ENCODE results near the gene DDX39A. TPM values are rescaled to one million over a fixed set of nuclear protein-coding genes. Genes with fewer than 3 reads are reported as not detected.
"Not testable (repeated sequence)": the region's sequence is repeated elsewhere in the genome, so short reads cannot be mapped to it uniquely, and the experiment has no call there.

Gene DDX39A
- polyA plus RNA-seq, 4 donors: 36.1 to 70.0 (median 53.2) TPM

- DNase-seq (ENCODE audit: low read depth in 4 of 4, low spot score in 3 of 4): no peak
These were observed 23.9 kb downstream of the DDX39A start for GRCh38 chr19:14395262-14395661.

GRCh38 chr19:14394167-14394566 lies 25.0 kb downstream of the DDX39A start:
- DNase-seq (ENCODE audit: low read depth in 4 of 4, low spot score in 3 of 4): no peak

GRCh38 chr19:14393329-14393728 lies 25.8 kb downstream of the DDX39A start:
- DNase-seq (ENCODE audit: low read depth in 4 of 4, low spot score in 3 of 4): no peak

GRCh38 chr19:14391156-14391821 lies 27.9 kb downstream of the DDX39A start:
- no peak for DNase-seq (ENCODE audit: low read depth in 4 of 4, low spot score in 3 of 4)

- DNase-seq (ENCODE audit: low read depth in 4 of 4, low spot score in 3 of 4): no peak
These were observed 28.6 kb downstream of the DDX39A start for GRCh38 chr19:14390548-14390947.

GRCh38 chr19:14385492-14385891 lies 33.6 kb downstream of the DDX39A start:
- DNase-seq (ENCODE audit: low read depth in 4 of 4, low spot score in 3 of 4): no peak

- DNase-seq (ENCODE audit: low read depth in 4 of 4, low spot score in 3 of 4): no peak
These were observed 35.2 kb downstream of the DDX39A start for GRCh38 chr19:14383661-14384555.

- DNase-seq (ENCODE audit: low read depth in 4 of 4, low spot score in 3 of 4): no peak
These were observed 37.3 kb downstream of the DDX39A start for GRCh38 chr19:14381689-14382474.

- no peak for DNase-seq (ENCODE audit: low read depth in 4 of 4, low spot score in 3 of 4)
These were observed 39.7 kb downstream of the DDX39A start for GRCh38 chr19:14379294-14380065.

- DNase-seq (ENCODE audit: low read depth in 4 of 4, low spot score in 3 of 4): no peak
These were observed 40.3 kb downstream of the DDX39A start for GRCh38 chr19:14378890-14379289.

- DNase-seq (ENCODE audit: low read depth in 4 of 4, low spot score in 3 of 4): no peak
These were observed 41.2 kb downstream of the DDX39A start for GRCh38 chr19:14377883-14378328.

GRCh38 chr19:14375582-14376291 lies 43.4 kb downstream of the DDX39A start:
- no peak for DNase-seq (ENCODE audit: low read depth in 4 of 4, low spot score in 3 of 4)

- DNase-seq (ENCODE audit: low read depth in 4 of 4, low spot score in 3 of 4): no peak
These were observed 44.0 kb downstream of the DDX39A start for GRCh38 chr19:14375055-14375581.

- not testable (repeated sequence) for DNase-seq (ENCODE audit: low read depth in 4 of 4, low spot score in 3 of 4)
These were observed 44.8 kb downstream of the DDX39A start for GRCh38 chr19:14374313-14374712.

- not testable (repeated sequence) for DNase-seq (ENCODE audit: low read depth in 4 of 4, low spot score in 3 of 4)
These were observed 46.6 kb downstream of the DDX39A start for GRCh38 chr19:14372384-14373077.

- DNase-seq (ENCODE audit: low read depth in 4 of 4, low spot score in 3 of 4): no peak
These were observed 47.8 kb downstream of the DDX39A start for GRCh38 chr19:14371301-14371821.

GRCh38 chr19:14370940-14371280 lies 48.2 kb downstream of the DDX39A start:
- DNase-seq (ENCODE audit: low read depth in 4 of 4, low spot score in 3 of 4): no peak

- no peak for DNase-seq (ENCODE audit: low read depth in 4 of 4, low spot score in 3 of 4)
These were observed 48.8 kb downstream of the DDX39A start for GRCh38 chr19:14370169-14370939.

All from left renal pelvis (tissue), 4 donors.